Kidney epithelial cell (primary cell): ENCODE results near the gene ZNF592. TPM values are rescaled to one million over a fixed set of nuclear protein-coding genes. Genes with fewer than 3 reads are reported as not detected.

Source experiments
- DNase-seq: peaks from one replicate; pipeline ENCODE4 v3.0.0-alpha.2; 2010; ENCODE audit warnings: low read depth
- H3K27me3 ChIP-seq: 2 replicates; pipeline ENCODE4 v1.6.0; 2011; ENCODE audit warnings: low read length; ENCODE audit not compliant: control insufficient read depth, insufficient read depth
- H3K36me3 ChIP-seq: 2 replicates; pipeline ENCODE4 v1.5.1; 2011; ENCODE audit warnings: low read length; ENCODE audit not compliant: control insufficient read depth, insufficient read depth
- H3K4me3 ChIP-seq: 2 replicates; pipeline ENCODE4 v1.5.1; 2011; ENCODE audit warnings: low read depth, mild to moderate bottlenecking, control low read depth, low read length
- total RNA-seq: library from RNA; depleted of rRNA; stranded (reverse); fragments of >200 nt; gene quantifications from 2 replicates; pipeline ENCODE4 v1.2.3, GENCODE V29; 2015
- TF ChIP-seq, protein P1 (sequence below): IDR thresholded peaks from 2 replicates; pipeline ENCODE4 v1.5.1; 2011; ENCODE audit warnings: mild to moderate bottlenecking, moderate library complexity, low read length, control low read depth, inconsistent platforms; ENCODE audit not compliant: insufficient read depth, poor library complexity, severe bottlenecking

Gene ZNF592
- total RNA-seq, 1 donor from 2014 or later: 18.8 TPM

DNA sequence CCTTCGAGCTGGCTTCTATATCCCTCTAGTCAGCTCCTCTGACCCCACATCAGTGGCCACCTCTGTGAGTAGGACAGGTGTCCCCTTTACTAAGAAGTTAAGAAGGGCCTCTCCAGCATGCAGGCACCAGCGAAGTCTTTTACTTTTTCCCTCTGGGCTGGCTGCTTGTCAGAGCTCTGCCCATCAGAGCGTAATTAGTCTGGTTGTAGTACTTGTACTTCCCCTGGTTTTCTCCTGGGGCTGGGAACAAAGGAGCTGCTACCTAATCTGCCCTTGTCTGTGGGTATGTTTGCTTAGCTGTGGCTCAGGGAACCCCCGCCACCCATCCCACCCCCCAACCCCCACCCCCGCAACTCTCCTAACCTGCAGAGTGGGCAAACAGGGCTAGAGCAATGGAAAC, 41.4 kb downstream of the ZNF592 start:
- no peak overlapping the region for H3K4me3 ChIP-seq
- H3K27me3 ChIP-seq: no peaks in the 10 kb centered on the region
- no peak for DNase-seq
- TF ChIP-seq, protein P1, sequence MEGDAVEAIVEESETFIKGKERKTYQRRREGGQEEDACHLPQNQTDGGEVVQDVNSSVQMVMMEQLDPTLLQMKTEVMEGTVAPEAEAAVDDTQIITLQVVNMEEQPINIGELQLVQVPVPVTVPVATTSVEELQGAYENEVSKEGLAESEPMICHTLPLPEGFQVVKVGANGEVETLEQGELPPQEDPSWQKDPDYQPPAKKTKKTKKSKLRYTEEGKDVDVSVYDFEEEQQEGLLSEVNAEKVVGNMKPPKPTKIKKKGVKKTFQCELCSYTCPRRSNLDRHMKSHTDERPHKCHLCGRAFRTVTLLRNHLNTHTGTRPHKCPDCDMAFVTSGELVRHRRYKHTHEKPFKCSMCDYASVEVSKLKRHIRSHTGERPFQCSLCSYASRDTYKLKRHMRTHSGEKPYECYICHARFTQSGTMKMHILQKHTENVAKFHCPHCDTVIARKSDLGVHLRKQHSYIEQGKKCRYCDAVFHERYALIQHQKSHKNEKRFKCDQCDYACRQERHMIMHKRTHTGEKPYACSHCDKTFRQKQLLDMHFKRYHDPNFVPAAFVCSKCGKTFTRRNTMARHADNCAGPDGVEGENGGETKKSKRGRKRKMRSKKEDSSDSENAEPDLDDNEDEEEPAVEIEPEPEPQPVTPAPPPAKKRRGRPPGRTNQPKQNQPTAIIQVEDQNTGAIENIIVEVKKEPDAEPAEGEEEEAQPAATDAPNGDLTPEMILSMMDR: no peak
- H3K36me3 ChIP-seq: peaks cover 8% of the 10 kb centered on the region

DNA sequence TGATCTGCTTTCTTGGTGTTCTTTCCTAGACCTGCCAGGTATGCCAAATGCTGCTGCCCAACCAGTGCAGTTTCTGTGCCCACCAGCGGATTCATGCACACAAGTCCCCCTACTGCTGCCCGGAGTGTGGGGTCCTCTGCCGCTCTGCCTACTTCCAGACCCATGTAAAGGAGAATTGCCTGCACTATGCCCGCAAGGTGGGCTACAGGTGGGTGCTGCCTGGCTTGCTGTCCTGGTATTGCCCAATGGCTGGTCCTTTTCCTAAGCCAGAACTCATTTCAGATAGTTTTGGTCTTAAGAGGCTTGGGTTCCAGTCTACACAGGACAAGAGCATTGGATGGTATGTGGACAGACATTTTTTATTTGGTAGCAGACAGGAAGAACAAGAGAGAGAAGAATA, 42.3 kb downstream of the ZNF592 start:
- DNase-seq: no peak
- TF ChIP-seq, protein P1: no peak
- no peaks in the 10 kb centered on the region for H3K27me3 ChIP-seq
- peaks cover 8% of the 10 kb centered on the region for H3K36me3 ChIP-seq
- H3K4me3 ChIP-seq: no peak overlapping the region

DNA sequence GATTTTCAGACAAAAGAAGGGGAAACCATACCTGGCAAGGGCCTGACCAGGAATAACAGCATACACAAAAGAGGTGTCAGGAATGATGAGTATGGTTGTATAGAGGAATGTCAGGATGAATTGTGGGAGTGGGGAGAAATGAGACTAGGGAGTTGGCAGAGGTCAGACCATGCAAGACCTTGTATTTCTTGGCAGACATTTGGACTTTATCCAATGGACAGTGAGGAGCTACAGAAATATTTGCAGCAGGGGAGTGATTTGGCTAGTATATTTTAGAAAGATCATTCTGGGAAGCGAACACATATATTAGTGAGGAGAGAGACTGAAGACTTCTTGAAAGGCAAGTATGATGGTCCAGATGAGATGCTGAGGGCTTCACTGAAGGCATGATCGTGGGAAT, 43.4 kb downstream of the ZNF592 start:
- TF ChIP-seq, protein P1: no peak
- Histone ChIP-seq H3K4me3 (no peak overlapping the region), H3K36me3 (peaks cover 6% of the 10 kb centered on the region), H3K27me3 (no peaks in the 10 kb centered on the region)
- no peak for DNase-seq

- Histone ChIP-seq H3K36me3 (peaks cover 8% of the 10 kb centered on the region), H3K27me3 (no peaks in the 10 kb centered on the region), H3K4me3 (no peak overlapping the region)
- DNase-seq: no peak
- TF ChIP-seq, protein P1: no peak
Observed at GRCh38 chr15:84793431-84794161, 45.2 kb downstream of the ZNF592 start.

- DNase-seq: no peak
- TF ChIP-seq, protein P1: no peak
- H3K4me3 ChIP-seq: no peak overlapping the region
- no peaks in the 10 kb centered on the region for H3K27me3 ChIP-seq
- peaks cover 8% of the 10 kb centered on the region for H3K36me3 ChIP-seq
Observed at GRCh38 chr15:84794162-84794547, 45.8 kb downstream of the ZNF592 start.

DNA sequence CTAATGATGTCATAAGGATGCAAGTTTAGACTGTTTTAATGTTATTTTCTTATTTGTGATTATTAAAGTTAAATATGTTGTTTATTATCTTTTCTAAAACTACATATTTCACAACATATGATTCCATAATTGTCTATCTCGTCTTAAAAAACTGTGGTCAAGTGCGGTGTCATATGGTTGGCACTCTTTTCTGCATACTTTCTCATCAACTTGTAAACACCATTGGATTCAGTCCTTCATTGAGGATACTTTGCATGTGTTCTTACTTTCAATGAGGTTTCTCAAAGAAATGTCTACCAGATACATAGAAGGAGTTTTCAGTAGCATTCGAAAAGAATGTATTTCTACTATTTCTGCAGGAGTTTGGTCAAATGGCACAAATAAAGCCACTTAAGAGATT, 46.8 kb downstream of the ZNF592 start:
- Histone ChIP-seq H3K4me3 (no peak overlapping the region), H3K27me3 (no peaks in the 10 kb centered on the region), H3K36me3 (peaks cover 10% of the 10 kb centered on the region)
- DNase-seq: no peak
- TF ChIP-seq, protein P1: no peak
